ENCODE measurements around the gene GON7. TPM values are rescaled to one million over a fixed set of nuclear protein-coding genes. Genes with fewer than 3 reads are reported as not detected.

GON7 gene, protein sequence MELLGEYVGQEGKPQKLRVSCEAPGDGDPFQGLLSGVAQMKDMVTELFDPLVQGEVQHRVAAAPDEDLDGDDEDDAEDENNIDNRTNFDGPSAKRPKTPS
- 14.1 to 16.7 TPM (median 14.7 TPM) in 5 replicates for total RNA-seq (2022; extraction: Qiagen RNA extraction)

DNA sequence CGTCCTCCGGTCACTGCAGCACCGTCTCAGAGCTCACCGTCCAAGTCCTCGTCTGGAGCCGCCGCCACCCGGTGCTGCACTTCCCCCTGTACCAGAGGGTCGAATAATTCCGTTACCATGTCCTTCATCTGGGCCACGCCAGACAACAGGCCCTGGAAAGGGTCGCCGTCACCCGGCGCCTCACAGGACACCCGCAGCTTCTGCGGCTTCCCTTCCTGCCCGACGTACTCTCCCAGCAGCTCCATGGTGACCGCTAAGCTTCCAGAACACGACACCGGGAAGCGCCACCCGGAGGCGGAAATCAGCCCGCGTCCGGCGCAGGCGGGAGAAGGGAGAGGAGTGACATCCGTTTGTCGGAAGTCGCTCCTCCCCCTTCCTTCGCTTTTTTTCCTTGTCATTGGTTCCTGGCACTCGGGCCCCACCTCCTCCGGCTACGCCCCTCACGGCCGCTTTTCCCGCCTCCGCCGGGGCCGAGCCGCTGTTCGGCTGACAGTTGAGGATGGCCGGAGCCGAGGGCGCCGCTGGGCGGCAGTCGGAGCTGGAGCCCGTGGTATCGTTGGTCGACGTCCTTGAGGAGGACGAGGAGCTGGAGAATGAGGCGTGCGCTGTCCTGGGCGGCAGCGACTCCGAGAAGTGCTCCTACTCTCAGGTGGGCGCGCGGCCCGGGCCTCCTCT, at the start of gene GON7, which contains the start of gene UBR7:
TSS of gene GON7 (minus strand) at position 273 of the 675 bp plus-strand sequence. CDS start at position 245, 28 bp downstream.
TSS of gene UBR7 (plus strand) at position 464 of the 675 bp plus-strand sequence. CDS start at position 500, 36 bp downstream.

DNA sequence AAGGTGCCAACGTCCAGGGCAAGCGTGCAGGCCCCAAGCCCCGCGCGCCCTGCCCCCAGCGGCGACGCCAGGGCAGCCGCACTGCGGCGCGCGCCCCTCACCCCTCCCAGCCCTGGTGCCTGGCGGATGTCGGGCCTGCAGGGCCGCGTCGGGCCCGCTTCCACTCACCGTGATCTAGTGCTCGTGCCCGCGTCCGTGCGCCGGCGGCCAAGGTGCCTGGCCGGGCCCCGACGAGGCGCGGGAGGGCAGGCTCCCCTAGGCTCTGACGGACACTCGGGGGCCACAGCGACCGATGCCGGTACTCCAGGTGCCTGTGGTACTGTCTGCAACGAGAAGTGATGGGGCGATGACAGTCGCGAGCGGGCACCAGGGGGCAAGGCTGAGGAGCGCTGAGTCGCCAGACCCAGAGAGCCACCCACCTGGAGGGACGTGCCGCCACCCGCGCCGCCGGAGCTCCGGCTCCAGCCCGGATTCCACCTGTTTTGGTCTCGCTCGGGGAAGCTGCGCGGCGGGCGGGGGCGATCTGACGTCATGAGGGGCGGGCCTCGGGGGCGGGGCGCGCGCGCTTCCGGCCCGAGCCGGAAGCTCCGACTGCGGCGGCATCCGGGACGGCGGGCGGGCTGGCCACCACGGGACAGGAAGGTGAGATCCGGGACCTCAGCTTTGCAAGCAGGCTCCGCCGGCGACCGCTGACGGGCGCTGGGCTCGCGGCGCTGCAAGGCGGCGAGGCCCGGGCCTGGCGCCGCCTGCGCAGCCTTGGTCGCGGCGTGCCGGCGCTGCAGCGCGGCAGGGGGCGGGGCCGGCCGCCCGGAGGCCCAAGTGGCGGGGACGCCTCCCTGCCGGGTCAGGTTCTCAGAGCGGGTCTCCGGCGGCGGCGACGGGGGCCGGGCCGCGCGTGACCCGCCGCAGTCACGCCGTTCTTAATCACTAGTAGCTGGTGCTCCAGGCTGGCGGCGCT, 22.2 kb downstream of the GON7 start, which contains the start of the genes LYSET and MOAP1:
TSS of gene LYSET (plus strand) at position 927 of the 958 bp plus-strand sequence. CDS start 89 bp downstream, outside the sequence.
TSS of gene MOAP1 (minus strand) at position 507 of the 958 bp plus-strand sequence. CDS start 655 bp downstream, outside the sequence.

Other genes with a start within 250 kb of the GON7 start
- 55.9 to 68.6 TPM (median 60.3 TPM) in 5 replicates for gene ITPK1, start 91.1 kb downstream of the GON7 start, total RNA-seq (2022; extraction: Qiagen RNA extraction)
- gene MOAP1, start 22.2 kb downstream of the GON7 start, total RNA-seq (2022; extraction: Qiagen RNA extraction) = 11.5 to 15.5 TPM (median 13.8 TPM) in 5 replicates
- 30.8 to 36.8 TPM (median 34.0 TPM) in 5 replicates for gene LYSET, start 21.7 kb downstream of the GON7 start, total RNA-seq (2022; extraction: Qiagen RNA extraction)
- gene UBR7, start 191 bp upstream of the GON7 start, total RNA-seq (2022; extraction: Qiagen RNA extraction) = 22.4 to 33.7 TPM (median 24.8 TPM) in 5 replicates
- gene BTBD7, start 126.0 kb upstream of the GON7 start, total RNA-seq (2022; extraction: Qiagen RNA extraction) = 10.3 to 13.5 TPM (median 11.6 TPM) in 5 replicates
- not detected in 5 replicates for gene COX8C, start 140.1 kb upstream of the GON7 start, total RNA-seq (2022; extraction: Qiagen RNA extraction)
- 0.01 to 0.02 TPM (median 0.02 TPM) in 3 of 5 replicates, not detected in the others for gene UNC79, start 223.9 kb upstream of the GON7 start, total RNA-seq (2022; extraction: Qiagen RNA extraction)

Data from A549 treated with Hydrocortisone at 1 μM for 4 hours (cell line).